ENCODE measurements around the gene SLC5A11. TPM values are rescaled to one million over a fixed set of nuclear protein-coding genes. Genes with fewer than 3 reads are reported as not detected.
A peak's percentile ranks its signal among the peaks of the same experiment; 100 is the strongest.

SLC5A11 gene
- total and polyA plus RNA-seq, 2 of the 13 experiments (the other 11 are each of a cell fraction or from before 2014, with no cell fraction given), result 1.2 to 3.3 TPM

DNA sequence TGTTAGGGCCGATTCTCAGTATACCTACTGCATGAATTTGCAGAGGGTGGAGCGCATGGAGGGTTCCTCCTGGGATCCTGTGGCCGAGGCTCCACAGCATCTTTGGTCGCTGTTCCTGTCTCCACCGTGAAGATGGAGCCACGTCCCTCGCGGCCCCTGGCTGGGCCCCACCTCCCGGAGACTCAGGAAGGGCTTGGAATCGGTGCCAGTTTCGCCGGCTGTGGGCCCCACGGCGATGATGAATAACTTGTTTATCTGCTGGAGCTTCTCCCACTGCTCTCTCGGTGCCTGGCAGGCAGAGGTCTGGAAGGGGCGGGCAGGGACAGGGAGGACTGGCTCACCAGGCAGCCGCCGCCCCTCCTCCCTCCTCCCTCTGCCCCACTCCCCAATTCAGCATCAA, 8.1 kb downstream of the SLC5A11 start (continued):
- TF ChIP-seq HIVEP1 (CRISPR knock-in tag; IDR thresholded peaks at IDR 0.05), result no peak
- TF ChIP-seq ZNF7 (CRISPR knock-in tag; IDR thresholded peaks at IDR 0.05), result no peak
- TF ChIP-seq PCBP1 (IDR thresholded peaks at IDR 0.05; ENCODE audit: borderline replicate concordance, low read depth, low read length), result 0 out of 2 replicates have a peak, but pooled peaks have one; percentile 33
- TF ChIP-seq, protein P1, sequence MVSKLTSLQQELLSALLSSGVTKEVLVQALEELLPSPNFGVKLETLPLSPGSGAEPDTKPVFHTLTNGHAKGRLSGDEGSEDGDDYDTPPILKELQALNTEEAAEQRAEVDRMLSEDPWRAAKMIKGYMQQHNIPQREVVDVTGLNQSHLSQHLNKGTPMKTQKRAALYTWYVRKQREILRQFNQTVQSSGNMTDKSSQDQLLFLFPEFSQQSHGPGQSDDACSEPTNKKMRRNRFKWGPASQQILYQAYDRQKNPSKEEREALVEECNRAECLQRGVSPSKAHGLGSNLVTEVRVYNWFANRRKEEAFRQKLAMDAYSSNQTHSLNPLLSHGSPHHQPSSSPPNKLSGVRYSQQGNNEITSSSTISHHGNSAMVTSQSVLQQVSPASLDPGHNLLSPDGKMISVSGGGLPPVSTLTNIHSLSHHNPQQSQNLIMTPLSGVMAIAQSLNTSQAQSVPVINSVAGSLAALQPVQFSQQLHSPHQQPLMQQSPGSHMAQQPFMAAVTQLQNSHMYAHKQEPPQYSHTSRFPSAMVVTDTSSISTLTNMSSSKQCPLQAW (CRISPR knock-in tag; IDR thresholded peaks at IDR 0.05), result no peak
- no peak for TF ChIP-seq SNAI1 (CRISPR knock-in tag; IDR thresholded peaks at IDR 0.05; ENCODE audit: borderline replicate concordance)
- TF ChIP-seq ATM (IDR thresholded peaks at IDR 0.05; ENCODE audit: borderline replicate concordance), result no peak
- TF ChIP-seq, protein P2, sequence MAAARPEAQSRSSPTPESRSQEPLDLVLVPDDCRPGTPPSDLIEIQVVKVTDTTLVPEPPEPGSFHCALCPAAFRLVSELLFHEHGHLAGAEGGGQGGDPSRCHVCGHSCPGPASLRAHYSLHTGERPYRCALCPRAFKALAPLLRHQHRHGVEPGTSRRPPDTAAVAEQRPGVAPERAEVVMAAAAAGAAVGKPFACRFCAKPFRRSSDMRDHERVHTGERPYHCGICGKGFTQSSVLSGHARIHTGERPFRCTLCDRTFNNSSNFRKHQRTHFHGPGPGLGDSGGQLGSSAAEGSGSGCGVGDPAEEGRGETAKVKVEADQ (CRISPR knock-in tag; IDR thresholded peaks at IDR 0.05; ENCODE audit: borderline replicate concordance), result no peak
- no peak for TF ChIP-seq POGZ (CRISPR knock-in tag; IDR thresholded peaks at IDR 0.05)
- TF ChIP-seq, protein P3, sequence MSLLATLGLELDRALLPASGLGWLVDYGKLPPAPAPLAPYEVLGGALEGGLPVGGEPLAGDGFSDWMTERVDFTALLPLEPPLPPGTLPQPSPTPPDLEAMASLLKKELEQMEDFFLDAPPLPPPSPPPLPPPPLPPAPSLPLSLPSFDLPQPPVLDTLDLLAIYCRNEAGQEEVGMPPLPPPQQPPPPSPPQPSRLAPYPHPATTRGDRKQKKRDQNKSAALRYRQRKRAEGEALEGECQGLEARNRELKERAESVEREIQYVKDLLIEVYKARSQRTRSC (CRISPR knock-in tag; IDR thresholded peaks at IDR 0.05; ENCODE audit: low read depth), result no peak
- TF ChIP-seq, protein P4, sequence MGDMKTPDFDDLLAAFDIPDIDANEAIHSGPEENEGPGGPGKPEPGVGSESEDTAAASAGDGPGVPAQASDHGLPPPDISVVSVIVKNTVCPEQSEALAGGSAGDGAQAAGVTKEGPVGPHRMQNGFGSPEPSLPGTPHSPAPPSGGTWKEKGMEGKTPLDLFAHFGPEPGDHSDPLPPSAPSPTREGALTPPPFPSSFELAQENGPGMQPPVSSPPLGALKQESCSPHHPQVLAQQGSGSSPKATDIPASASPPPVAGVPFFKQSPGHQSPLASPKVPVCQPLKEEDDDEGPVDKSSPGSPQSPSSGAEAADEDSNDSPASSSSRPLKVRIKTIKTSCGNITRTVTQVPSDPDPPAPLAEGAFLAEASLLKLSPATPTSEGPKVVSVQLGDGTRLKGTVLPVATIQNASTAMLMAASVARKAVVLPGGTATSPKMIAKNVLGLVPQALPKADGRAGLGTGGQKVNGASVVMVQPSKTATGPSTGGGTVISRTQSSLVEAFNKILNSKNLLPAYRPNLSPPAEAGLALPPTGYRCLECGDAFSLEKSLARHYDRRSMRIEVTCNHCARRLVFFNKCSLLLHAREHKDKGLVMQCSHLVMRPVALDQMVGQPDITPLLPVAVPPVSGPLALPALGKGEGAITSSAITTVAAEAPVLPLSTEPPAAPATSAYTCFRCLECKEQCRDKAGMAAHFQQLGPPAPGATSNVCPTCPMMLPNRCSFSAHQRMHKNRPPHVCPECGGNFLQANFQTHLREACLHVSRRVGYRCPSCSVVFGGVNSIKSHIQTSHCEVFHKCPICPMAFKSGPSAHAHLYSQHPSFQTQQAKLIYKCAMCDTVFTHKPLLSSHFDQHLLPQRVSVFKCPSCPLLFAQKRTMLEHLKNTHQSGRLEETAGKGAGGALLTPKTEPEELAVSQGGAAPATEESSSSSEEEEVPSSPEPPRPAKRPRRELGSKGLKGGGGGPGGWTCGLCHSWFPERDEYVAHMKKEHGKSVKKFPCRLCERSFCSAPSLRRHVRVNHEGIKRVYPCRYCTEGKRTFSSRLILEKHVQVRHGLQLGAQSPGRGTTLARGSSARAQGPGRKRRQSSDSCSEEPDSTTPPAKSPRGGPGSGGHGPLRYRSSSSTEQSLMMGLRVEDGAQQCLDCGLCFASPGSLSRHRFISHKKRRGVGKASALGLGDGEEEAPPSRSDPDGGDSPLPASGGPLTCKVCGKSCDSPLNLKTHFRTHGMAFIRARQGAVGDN (CRISPR knock-in tag; IDR thresholded peaks at IDR 0.05), result peak; percentile 40
- TF ChIP-seq ZNF713 (CRISPR knock-in tag; IDR thresholded peaks at IDR 0.05), result no peak
- TF ChIP-seq YEATS4 (CRISPR knock-in tag; IDR thresholded peaks at IDR 0.05; ENCODE audit: borderline replicate concordance), result no peak
- no peak for TF ChIP-seq KMT2B (CRISPR knock-in tag; IDR thresholded peaks at IDR 0.05)

Data from HepG2 (cell line).